H54 (cell line): Measurements from ENCODE around the gene TAF5L.

Experiments used
- DNase-seq: peaks from one replicate; pipeline ENCODE4 v3.0.0; 2011; ENCODE audit warnings: low spot score, mixed read lengths; ENCODE audit not compliant: insufficient read length
- FAIRE-seq: peaks from 3 replicates; lab custom pipeline; 2011; peaks lifted over from hg19 to GRCh38; lab: Jason Lieb, UNC
- POLR2A ChIP-seq: IDR thresholded peaks from 2 replicates; pipeline ENCODE4 v1.6.1; 2011; ENCODE audit warnings: low read depth, mild to moderate bottlenecking, low read length

TAF5L gene

GRCh38 chr1:229653420-229653819 lies 27.5 kb upstream of the TAF5L start:
- no peak for FAIRE-seq
- DNase-seq = no peak
- TF ChIP-seq POLR2A = no peak

DNA sequence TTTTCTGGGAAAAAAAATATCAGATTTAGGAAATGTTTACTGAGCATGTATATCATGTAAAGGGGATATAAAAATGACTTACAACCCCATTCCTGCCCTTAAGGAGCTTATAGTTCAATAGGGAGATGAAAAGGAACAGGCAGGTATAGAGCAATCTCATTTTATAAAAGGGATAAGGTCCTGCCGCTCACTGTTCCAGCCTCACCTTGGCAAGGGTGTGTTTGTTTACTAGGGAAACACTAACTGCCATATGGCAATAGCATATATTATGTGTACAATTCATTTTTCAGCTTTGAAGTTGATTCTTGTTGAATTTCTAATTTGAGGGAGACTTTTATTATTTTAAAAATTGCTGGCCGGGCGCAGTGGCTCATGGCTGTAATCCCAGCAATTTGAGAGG lies 25.6 kb upstream of the TAF5L start:
- FAIRE-seq = no peak
- no peak for TF ChIP-seq POLR2A
- no peak for DNase-seq

DNA sequence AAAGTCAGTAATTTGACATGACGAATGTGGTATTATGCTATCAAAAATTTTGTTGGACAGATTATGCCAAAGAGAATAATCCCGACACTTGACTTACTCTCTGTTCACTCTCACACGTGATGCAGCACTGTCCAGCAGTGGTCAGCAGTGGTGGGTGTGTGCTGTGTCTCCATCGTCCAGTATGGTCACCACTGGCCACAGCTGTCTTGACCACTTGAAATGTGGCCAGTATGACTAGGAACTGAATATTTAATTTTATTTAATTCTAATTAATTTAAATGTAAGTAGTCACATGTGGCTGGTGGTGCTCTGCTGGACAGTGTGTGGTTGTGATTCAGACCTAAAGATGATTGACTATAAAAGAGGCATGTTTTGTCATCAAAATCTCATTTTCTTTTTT lies 24.1 kb upstream of the TAF5L start:
- no peak for FAIRE-seq
- no peak for TF ChIP-seq POLR2A
- DNase-seq = no peak

- no peak for TF ChIP-seq POLR2A
- FAIRE-seq = no peak
These were observed 22.5 kb upstream of the TAF5L start for GRCh38 chr1:229648406-229648805.

DNA sequence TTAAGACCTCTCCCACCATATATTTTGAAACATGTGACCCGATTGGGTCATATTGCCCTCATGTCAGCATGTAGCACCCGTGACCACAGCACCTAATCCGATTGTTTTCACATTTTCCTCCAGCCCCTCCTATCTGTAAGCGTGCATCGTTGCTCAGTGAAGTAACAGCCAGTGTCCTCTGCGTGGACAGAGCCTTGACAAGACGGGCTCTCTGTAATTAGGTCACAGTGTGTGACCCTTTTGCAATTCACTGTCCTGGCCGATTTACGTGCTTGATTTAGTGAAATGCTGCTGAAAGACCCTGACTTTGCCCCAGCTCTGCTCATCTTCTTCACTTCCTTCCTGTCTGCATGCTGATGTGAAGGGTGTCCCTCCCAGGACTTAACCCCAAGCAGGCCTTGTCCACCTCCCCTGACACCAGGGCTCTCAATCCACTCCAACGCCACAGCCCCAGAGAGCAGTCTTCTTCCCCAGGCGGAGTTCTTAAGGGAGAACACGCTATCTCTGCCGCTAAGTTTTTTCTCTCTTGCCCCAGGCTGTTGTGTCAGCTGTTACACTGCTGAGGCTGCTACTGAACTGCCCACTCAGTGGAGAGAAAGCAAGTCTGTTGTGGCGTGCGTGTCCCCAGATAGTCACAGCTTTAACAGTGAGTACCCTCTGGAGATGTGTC lies 19.5 kb upstream of the TAF5L start:
- FAIRE-seq = no peak

More at GRCh38 chr1:229648406-229648805, 22.5 kb upstream of the TAF5L start:
- DNase-seq = no peak

DNA sequence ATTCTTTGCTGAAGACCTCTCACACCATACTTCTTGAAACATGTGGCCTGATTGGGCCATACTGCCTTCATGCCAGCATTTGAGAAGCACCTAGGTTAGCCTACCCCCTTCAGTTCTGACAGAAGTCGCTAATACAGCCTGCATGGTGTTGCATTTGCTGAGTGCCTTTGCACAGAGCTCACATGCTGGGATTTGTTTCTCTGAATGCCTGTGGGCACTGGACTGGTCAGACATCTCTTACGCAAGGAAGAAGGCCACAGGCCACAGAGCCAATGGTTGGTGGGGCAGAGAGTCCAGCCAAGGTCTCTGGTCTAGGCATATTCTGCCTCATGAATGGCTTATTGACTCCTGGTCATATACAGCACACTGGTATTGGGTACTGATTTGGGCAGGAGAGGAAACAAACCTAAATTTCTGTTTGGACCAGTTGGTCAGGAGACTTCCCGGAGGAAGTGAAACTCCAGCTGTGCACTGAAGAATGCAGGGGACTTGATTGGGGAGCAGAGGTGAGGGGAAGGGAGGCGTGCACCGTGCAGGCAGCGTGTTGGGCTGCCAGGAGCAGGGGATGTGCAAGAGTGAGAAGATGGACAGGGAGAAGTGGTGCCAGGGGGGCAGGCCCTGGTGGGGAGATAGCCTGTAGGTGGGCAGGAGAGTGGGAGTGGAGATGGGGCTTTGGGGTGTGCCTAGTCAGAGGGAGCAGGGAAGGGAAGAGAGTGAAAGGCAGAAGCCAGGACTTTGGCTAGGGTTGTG lies 18.2 kb upstream of the TAF5L start:
- FAIRE-seq (no peak), DNase-seq (no peak)
- no peak for TF ChIP-seq POLR2A

More for the DNA sequence above, 19.5 kb upstream of the TAF5L start:
- DNase-seq = no peak
- TF ChIP-seq POLR2A = no peak

DNA sequence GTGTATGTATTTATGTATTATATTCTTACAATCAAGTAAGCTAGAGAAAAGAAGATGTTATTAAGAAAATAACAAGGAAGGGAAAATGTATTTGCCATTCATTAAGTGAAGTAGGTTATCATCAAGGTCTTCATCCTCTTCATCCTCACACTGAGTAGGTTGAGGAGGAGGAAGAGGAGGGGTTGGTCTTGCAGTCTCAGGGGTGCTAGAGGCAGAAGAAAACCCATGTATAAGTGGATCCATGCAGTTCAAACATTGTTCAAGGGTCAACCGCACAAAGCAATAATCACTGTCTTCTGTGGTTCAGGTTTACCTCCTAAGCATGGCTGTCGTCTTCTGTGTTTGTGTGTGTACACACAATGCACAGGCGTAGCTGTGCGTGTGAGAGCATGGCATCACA lies 17.0 kb upstream of the TAF5L start:
- no peak for FAIRE-seq
- DNase-seq = no peak

GRCh38 chr1:229642376-229642775 lies 16.5 kb upstream of the TAF5L start:
- FAIRE-seq (no peak), DNase-seq (no peak)
- no peak for TF ChIP-seq POLR2A

More for the DNA sequence above, 17.0 kb upstream of the TAF5L start:
- TF ChIP-seq POLR2A = no peak

DNA sequence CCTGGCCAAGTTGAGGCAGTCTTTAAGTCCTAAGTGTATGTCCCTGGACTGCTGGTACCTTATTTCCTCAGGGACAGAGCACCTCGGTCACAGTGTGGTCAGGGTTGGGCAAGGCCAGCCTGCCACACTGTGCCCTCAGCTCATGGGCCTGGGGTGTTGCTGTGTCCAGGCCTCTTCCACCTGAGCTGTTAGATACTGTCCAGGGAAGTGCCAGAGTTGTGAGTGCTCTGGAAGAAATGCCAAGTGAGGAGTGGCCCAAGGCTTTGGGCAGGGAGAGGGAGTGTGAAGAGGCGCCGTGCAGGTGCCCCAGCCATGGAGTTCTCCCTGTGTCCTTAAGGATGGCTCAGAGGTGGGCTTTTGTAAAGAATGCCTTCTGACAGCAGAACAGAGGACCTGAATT lies 15.4 kb upstream of the TAF5L start:
- no peak for TF ChIP-seq POLR2A
- FAIRE-seq (no peak), DNase-seq (no peak)

DNA sequence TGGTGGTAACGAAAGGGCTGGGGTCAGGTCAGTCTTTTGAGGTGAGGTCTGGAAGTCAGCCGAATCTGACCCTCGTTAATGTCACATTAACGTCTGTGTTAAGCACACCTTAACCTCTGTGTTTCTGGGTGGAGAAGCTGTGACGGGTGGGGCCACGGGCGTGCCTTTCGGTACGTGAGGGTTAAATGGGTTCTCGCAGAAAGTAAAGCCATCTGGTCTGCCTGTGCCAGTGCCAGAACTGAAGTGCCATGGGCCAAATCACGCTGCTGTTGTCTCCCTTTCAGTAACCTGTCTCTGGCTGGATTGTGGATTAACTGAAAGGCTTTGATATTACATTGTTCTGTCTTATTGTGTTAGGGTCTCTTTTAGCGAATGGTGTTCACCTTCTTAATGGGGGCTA lies 14.5 kb upstream of the TAF5L start:
- FAIRE-seq (no peak), DNase-seq (no peak)
- TF ChIP-seq POLR2A = no peak

GRCh38 chr1:229637746-229638145 lies 11.8 kb upstream of the TAF5L start:
- DNase-seq = no peak
- FAIRE-seq = no peak
- no peak for TF ChIP-seq POLR2A

GRCh38 chr1:229636042-229636441 lies 10.1 kb upstream of the TAF5L start:
- no peak for TF ChIP-seq POLR2A
- FAIRE-seq = no peak
- no peak for DNase-seq

DNA sequence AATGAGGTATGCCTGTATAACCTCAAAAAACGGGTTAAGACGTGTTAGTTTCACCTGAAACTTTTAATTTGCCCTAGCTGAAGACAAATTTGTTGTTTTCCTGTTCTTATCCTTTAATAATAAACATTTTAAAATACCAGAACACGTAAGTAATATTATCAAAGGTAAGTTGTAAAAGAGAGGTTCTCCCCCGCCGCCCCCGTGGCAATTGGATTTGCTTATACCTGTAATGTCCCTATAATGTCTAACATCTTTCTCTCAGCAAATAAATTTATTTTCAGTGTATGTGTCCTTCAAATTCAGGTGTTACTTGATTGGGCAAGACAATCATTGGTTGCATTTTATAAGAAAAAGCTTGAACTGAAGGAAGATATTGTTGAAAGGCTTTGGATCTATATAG lies 6.0 kb upstream of the TAF5L start:
- FAIRE-seq (no peak), DNase-seq (no peak)
- TF ChIP-seq POLR2A = no peak

- no peak for FAIRE-seq
- no peak for DNase-seq
- TF ChIP-seq POLR2A = no peak
These were observed 5.2 kb upstream of the TAF5L start for GRCh38 chr1:229631148-229631547.

- FAIRE-seq = no peak
- no peak for DNase-seq
- no peak for TF ChIP-seq POLR2A
These were observed 3.3 kb upstream of the TAF5L start for GRCh38 chr1:229629261-229629660.

GRCh38 chr1:229627003-229627402 lies 1.1 kb upstream of the TAF5L start:
- FAIRE-seq (no peak), DNase-seq (peak; percentile 28)
- TF ChIP-seq POLR2A = no peak
